GM21529 (cell line): ENCODE results near the gene PRSS36.
"Not testable (repeated sequence)": the region's sequence is repeated elsewhere in the genome, so short reads cannot be mapped to it uniquely, and the experiment has no call there.

Experiments
- ATAC-seq: cut with Tn5 transposase; IDR thresholded peaks from one replicate; pipeline ENCODE4 v1.9.1; 2021; ENCODE audit not compliant: unreplicated experiment

PRSS36 gene

GRCh38 chr16:31149894-31150890, at the start of gene PRSS36:
Gene PRSS36, minus strand, starts transcription at chr16:31150066. Its CDS starts 31 bp downstream, at chr16:31150035.
- no peak for ATAC-seq

DNA sequence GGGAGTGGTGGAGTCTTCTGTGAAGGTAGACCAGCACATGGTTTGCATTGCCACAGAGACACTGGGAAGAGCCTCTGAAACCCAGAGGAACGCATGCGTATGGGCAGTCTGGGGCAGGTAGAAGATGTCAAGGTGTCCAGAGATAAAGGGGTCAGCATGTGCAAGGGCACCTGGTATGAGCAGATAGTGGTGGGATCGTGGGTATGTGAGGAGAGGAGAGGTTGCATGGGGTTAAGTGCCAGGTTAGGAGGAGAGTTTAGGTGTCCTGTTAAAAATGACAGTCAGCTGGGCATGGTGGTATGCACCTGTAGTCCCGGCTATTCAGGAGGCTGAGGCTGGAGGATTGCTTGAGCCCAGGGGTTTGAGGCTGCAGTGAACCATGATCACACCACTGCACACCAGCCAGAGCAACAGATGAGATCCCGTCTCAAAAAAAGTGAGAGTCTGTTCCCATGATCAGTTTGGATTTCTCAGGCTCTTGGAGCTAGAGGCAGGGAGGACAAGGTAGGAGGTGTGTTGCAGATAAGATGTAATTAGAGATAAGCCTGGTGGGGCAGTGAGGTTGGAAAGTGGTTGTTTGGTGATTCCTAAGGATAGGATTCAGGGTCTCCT, 49.7 kb upstream of the PRSS36 start:
- ATAC-seq: no peak

GRCh38 chr16:31198207-31198882, 48.5 kb upstream of the PRSS36 start:
- no peak for ATAC-seq

- ATAC-seq: no peak
These were observed 46.6 kb upstream of the PRSS36 start for GRCh38 chr16:31196324-31197088.

DNA sequence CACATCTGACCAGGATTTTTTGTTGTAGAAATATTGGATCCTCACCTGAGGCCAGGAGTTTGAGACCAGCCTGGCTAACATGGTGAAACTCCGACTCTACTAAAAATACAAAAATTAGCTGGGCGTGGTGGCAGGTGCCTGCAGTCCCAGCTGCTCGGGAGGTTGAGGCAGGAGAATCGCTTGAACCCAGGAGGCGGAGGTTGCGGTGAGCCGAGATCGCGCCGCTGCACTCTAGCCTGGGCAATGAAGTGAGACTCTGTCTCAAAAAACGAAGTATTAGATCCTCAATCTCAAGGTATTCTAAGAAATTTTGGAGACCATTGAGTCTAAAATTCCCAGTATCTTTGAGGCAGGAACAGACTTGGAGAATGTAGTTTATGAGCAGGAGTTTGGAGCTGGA, 46.0 kb upstream of the PRSS36 start:
- not testable (repeated sequence) for ATAC-seq

DNA sequence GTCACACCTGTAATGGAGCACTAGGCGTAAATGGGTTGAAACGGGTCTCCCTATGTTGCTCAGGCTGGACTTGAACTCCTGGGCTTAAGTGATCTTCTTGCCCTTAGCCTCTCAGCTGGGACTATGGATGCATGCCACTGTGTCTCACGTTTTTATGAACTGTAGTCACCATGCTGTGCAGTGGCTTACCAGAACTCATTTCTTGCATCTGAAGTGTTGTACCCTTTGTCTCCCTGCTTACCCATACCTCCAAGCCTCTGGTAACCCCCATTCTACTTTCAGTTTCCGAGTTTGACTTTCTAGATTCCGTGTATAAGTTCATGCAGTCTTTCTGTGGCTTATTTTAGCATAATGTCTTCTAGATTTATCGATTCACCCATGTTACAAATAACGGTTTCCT, 45.0 kb upstream of the PRSS36 start:
- no peak for ATAC-seq

DNA sequence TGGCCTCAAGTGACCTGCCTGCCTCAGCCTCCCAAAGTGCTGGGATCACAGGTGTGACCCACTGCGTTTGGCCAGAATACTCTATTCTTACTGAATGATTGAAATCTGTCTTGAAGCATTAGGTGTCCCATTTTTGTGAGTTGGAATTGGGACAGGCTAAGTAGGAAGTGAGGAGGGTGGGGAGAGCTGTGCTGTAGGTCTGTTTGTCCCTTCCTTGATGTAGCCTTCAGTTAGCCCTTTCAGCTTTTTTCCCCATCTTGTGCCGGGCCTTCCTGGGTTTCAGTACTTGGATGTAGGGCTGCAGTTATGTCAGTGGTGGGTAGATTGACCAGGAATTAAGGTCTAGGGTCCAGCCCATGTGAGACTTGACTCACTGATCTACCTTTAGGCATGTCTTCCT, 44.0 kb upstream of the PRSS36 start:
- no peak for ATAC-seq

DNA sequence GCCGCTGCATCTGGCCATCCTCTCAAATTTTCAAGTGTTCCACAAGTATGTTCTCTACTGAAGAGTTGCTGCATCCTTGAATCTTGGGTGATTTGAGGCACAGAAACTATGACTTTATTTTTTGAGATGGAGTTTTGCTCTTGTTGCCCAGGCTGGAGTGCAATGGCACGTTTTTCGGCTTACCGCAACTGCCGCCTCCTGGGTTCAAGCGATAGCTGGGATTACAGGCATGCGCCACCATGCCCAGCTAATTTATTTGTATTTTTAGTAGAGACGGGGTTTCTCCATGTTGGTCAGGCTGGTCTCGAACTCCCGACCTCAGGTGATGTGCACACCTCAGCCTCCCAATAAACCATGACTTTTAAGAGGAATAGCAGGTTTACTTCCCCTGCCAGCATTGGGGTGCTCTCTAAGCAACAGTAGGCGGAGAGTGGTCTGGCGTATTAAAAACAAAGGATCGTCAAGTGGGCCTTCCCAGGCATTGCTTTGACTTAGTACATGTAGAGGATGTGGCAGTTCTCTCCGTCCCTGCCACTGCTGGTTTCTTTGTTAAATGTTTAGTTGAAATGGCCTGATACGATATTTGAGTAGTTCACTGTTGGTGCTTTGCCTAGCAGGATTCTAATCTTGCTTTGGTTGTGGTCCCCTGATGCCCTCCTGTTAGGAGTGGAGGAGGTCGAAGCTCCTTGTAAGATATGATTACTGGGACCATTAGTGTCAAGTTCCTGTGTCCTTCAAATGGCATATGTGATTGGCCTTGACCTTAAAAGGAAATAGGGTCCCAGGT, 43.2 kb upstream of the PRSS36 start:
- no peak for ATAC-seq

GRCh38 chr16:31191697-31192428, 42.0 kb upstream of the PRSS36 start:
- no peak for ATAC-seq

DNA sequence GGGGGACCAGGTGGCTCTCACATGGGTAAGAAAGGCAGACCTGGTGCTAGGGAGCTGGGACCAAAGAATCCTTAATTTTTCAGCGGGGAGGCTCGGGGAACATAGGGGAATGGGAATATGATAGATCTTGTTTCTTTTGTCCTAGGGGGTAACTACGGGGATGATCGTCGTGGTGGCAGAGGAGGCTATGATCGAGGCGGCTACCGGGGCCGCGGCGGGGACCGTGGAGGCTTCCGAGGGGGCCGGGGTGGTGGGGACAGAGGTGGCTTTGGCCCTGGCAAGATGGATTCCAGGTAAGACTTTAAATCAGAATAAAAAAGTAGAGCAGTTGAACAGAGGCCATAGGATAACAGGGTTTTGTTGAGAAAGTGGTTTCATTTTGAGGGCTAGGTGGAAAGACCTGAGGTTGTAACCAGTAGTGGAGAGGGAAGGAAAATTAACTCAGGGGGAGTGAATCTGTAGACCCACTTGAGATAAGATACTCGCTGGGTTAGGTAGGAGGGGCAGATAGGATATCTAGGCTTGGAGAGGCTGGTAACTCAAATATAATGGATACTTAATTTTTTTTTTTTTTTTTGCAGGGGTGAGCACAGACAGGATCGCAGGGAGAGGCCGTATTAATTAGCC, 41.1 kb upstream of the PRSS36 start:
- no peak for ATAC-seq

DNA sequence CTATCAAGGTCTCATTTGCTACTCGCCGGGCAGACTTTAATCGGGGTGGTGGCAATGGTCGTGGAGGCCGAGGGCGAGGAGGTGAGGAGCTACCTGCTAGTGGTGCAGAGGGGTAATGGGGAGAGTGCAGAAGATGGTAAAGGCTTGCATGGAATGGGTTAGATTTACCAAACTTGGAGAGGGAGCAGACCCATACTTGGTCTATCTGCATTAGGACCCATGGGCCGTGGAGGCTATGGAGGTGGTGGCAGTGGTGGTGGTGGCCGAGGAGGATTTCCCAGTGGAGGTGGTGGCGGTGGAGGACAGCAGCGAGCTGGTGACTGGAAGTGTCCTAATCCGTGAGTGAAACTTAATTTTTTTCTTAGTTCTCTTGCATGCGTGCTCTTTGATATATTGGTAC, 40.2 kb upstream of the PRSS36 start:
- no peak for ATAC-seq

- ATAC-seq: no peak
These were observed 39.5 kb upstream of the PRSS36 start for GRCh38 chr16:31189412-31189778.

DNA sequence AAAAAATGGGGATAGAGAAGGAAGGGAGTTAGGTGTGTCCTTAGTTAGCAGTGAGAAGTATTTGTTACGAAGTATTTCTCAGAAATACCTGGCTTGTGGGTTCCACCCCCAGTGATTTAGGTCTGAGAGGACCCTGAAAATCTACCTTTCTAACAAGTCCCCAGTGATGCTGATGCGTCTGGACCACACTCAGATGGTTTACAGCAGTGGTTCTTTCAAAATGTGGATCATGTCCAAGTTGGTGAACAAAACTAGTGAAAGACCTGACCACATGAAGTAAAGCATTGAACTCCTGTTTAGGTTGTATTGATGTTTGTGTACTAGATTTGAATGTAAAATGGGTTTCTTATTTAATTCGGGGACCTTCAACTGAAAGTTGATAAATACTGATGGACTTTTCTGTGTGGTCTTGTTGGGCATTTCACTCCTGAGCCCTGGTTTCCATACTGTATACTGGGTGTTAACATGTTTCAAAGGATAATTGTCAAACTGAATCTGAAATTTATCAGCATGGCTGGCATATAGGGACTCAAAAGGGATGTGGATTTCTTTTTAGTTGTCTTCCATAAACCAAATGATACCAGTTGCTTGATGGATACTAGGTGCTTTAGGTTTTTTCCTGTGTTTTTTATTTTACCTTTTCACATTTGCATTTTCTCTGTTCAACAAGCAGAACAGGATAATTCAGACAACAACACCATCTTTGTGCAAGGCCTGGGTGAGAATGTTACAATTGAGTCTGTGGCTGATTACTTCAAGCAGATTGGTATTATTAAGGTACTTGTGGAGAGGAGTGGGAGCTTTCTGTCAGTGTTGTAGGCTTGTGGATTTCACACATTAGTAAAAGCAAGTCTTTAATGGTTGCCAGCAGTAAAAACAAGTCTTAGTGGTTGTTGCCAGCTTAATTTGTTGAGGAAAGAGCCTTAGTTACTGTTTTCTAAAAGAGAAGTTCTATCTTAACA, 38.9 kb upstream of the PRSS36 start:
- ATAC-seq: no peak

- no peak for ATAC-seq
These were observed 37.9 kb upstream of the PRSS36 start for GRCh38 chr16:31187808-31188189.

DNA sequence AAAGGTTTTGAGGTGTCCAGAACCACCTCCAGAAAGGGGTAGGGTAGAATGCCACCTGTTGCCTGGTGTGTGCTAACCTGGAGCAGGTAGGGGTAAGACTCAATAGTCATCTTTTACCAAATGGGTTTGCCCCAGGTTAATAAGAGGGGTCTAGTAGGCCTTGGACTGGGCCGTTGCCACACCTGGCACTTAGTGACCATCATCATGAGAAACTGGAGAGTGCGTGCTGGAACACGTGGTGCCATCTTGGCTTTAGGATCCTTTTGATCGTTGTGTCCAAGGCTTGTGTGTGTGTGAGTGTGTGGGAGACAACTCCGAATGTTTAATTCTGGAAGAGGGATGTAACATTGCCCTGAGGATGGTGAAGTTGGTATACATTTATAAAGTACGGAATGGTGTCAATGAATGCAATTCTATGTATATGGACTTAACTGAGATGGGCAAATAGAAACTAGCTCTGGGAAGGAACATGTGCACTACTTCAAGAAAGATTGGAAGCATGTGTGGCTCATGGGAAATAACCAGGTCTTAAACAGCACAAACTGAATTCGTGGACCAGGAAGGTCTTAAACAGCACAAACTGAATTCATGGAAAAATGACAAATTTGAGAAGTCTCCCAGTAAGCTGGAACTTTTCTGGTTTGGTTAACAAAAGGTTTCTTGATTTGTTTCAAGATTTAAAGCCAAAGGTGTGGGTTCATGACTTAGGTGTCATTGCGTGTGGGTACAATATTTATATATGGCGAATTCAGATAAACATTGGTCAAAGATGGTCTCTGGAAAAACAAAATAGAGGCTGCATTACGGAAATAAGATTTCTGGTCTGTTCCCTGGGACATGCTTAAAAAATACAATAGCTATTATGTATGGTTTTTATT, 37.3 kb upstream of the PRSS36 start:
- no peak for ATAC-seq

DNA sequence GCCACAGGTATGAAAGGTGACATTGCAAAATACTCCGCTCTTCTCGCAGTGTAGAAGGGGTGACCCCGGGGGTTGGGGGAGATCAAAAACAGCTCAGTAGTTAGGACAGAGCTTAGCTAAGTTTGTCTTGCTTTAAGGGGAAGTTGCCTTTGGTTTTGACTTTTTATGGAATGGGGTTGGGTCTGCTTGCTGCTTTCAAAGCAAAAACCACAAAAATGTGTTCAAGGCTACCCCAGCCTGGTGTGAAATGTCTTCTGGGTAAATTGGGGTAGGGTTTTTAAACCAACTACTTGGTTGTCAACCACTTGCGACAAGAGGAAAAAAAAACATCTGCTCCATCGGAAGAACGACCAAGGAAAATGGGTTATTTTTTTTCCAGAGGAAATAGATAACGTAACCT, 36.3 kb upstream of the PRSS36 start:
- ATAC-seq: no peak

GRCh38 chr16:31185339-31185738, 35.5 kb upstream of the PRSS36 start:
- no peak for ATAC-seq
